Ovary (tissue), 9 donors: ENCODE results near the gene DUOX1. TPM values are rescaled to one million over a fixed set of nuclear protein-coding genes. Genes with fewer than 3 reads are reported as not detected.

ENCODE experiments used
- DNase-seq, 5 donors: peaks; one replicate each; pipeline ENCODE4 v3.0.0-alpha.2; 2019 to 2020
- H3K27ac ChIP-seq, 2 donors: fragments of 200-600 bp; one replicate each; pipeline versions ENCODE4 v1.5.1 to v1.8.0; 2019 to 2022
- H3K27me3 ChIP-seq: fragments of 200-600 bp; one replicate; pipeline ENCODE4 v1.8.0; 2022
- H3K36me3 ChIP-seq: fragments of 200-600 bp; sonication (generic); one replicate; pipeline ENCODE4 v1.5.1; 2019
- H3K4me1 ChIP-seq: one replicate; pipeline ENCODE4 v1.8.1; 2013; ENCODE audit warnings: mild to moderate bottlenecking, moderate library complexity; ENCODE audit not compliant: insufficient read depth
- H3K4me3 ChIP-seq: fragments of 200-600 bp; sonication (generic); one replicate; pipeline ENCODE4 v1.5.1; 2017
- H3K9me3 ChIP-seq, 2 donors: fragments of 200-600 bp in 1 of 2; sonication (generic) in 1 of 2; one replicate each; pipeline versions ENCODE4 v1.5.1 to v1.8.1; 2013 to 2019; ENCODE audit warnings: mild to moderate bottlenecking in 1 of 2, moderate library complexity in 1 of 2
- EP300 ChIP-seq: sonication (generic); formaldehyde crosslinking; IDR thresholded peaks from one replicate; pipeline ENCODE4 v1.6.1; 2017; ENCODE audit warnings: antibody characterized with exemption
- POLR2A ChIP-seq: fragments of 450-650 bp; IDR thresholded peaks from one replicate; pipeline ENCODE4 v1.6.1; 2017; ENCODE audit warnings: antibody characterized with exemption, mild to moderate bottlenecking, moderate library complexity
- WGBS, 3 donors: extraction: QIAGEN DNeasy Blood & Tissue Kit in 1 of 3; methylation state at CpG; one replicate each; pipeline versions ENCODE4 v1.1.5 to v1.1.7; 2013 to 2017; 5-methylcytosine and 5-hydroxymethylcytosine counted together
- intact Hi-C, 4 donors: fragments of 100-400 bp; cut with DNase I; formaldehyde crosslinking; loops; one replicate each; pipeline versions ENCODE4 v1.11.0 to v1.15.1; 2022 to 2023
- polyA plus RNA-seq, 2 donors: library from polyadenylated mRNA; stranded (reverse); fragments of 200-250 nt in 1 of 2; fragments of 350-450 nt in 1 of 2; fragmentation: Illumina TruSeq in 1 of 2; extraction: RNeasy Lipid Tissue Mini Kit (QIAGEN cat#74804) in 1 of 2; gene quantifications; one replicate each; pipeline ENCODE4 v1.2.3, GENCODE V29; 2013 to 2014
- total RNA-seq, 7 donors: library from RNA; depleted of rRNA in 2 of 7; stranded (reverse); fragments of >200 nt in 2 of 7; fragmentation: NEBNext Ultra II Directional in 3 of 7; extraction: Animal tissue kit (Norgen Biotek cat#: 25700) in 3 of 7; gene quantifications; one replicate each; pipeline versions ENCODE4 v1.1.0 to v1.2.4, GENCODE V29; 2016 to 2023
- TF ChIP-seq, protein P1 (sequence below), 3 donors: fragments of 450-650 bp in 2 of 3; fragments of 200-600 bp in 1 of 3; IDR thresholded peaks; one replicate each; pipeline versions ENCODE4 v1.5.1 to v1.8.0; 2016 to 2022; ENCODE audit warnings: antibody characterized with exemption in 3 of 3, mild to moderate bottlenecking in 1 of 3
- donor health status: DM: no; HTN: no; CAD: no; lungs with moderate emphysema.
- donor health status: DM: no; HTN: no; CAD: no.
- donor health status: Bipolar disorder and iron deficiency.
- donor health status: DM: yes; HTN: yes; CAD: no.
- donor health status: DM: no; HTN: no; CAD: no.
- donor health status: DM: yes; HTN: yes; CAD: no.

The DUOX1 gene
- total and polyA plus RNA-seq, 9 donors = 0.23 to 9.2 (median 1.4) TPM

DNA sequence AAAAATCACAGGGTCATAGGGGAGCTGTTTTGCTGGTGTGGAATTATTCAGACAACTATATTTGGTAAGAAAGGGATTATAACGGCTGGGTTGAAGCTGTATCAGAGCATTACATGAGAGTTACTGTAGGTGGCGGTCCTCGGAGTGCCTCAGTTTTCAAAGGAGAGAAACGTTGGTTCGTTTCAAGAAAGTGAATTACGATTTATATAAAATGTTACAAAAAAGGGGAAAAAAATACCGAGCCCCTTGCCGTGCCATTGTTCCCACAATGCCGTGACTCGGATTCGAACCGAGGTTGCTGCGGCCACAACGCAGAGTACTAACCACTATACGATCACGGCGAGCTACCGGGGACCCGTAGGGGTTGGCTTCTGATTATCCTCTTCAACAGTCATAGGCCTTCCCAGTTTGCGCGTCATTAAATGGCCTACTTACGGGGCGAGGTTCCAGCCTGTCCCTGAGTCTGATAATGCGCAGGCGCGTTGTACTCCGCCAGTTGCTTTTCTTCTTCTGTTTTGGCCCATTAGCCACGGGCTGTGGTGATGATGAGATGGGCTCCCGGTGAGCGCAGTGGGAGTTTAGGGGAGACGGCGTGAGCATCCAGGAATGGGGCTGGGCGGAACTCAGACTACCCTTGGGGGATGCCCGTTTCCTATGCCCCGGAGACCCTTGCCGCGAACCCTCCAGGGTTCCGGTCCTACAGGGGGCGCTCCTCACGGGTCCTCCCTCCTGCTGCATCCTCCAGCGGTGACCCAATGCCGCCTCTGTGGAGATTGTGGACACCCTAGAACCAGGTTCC is 68.7 kb downstream of the DUOX1 start:
- no peaks in the 10 kb centered on the region for H3K9me3 ChIP-seq
- TF ChIP-seq, protein P1, sequence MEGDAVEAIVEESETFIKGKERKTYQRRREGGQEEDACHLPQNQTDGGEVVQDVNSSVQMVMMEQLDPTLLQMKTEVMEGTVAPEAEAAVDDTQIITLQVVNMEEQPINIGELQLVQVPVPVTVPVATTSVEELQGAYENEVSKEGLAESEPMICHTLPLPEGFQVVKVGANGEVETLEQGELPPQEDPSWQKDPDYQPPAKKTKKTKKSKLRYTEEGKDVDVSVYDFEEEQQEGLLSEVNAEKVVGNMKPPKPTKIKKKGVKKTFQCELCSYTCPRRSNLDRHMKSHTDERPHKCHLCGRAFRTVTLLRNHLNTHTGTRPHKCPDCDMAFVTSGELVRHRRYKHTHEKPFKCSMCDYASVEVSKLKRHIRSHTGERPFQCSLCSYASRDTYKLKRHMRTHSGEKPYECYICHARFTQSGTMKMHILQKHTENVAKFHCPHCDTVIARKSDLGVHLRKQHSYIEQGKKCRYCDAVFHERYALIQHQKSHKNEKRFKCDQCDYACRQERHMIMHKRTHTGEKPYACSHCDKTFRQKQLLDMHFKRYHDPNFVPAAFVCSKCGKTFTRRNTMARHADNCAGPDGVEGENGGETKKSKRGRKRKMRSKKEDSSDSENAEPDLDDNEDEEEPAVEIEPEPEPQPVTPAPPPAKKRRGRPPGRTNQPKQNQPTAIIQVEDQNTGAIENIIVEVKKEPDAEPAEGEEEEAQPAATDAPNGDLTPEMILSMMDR (IDR thresholded peaks at IDR 0.05) = peak; percentile 44 to 86 (median 82)
- TF ChIP-seq POLR2A (peak; percentile 98), EP300 (no peak)
- 0 to 1% (median 0%) methylated on average over 42 of the region's 42 CpGs for WGBS, 3 donors
- DNase-seq = peak; percentile 94 to 98 (median 96)
- H3K4me3 ChIP-seq = peak overlapping the region; percentile 73
- no peaks in the 10 kb centered on the region for H3K36me3 ChIP-seq
- H3K27me3 ChIP-seq = no peaks in the 10 kb centered on the region
- peak overlapping the region; percentile 80 to 97 for H3K27ac ChIP-seq
- intact Hi-C loops = loop anchor here in 2 of 4 donors (2.0 to 5.0 kb wide), 2 partner anchors 32 to 36 kb away; no protein-coding TSS in a partner anchor
- no peaks in the 10 kb centered on the region for H3K4me1 ChIP-seq

DNA sequence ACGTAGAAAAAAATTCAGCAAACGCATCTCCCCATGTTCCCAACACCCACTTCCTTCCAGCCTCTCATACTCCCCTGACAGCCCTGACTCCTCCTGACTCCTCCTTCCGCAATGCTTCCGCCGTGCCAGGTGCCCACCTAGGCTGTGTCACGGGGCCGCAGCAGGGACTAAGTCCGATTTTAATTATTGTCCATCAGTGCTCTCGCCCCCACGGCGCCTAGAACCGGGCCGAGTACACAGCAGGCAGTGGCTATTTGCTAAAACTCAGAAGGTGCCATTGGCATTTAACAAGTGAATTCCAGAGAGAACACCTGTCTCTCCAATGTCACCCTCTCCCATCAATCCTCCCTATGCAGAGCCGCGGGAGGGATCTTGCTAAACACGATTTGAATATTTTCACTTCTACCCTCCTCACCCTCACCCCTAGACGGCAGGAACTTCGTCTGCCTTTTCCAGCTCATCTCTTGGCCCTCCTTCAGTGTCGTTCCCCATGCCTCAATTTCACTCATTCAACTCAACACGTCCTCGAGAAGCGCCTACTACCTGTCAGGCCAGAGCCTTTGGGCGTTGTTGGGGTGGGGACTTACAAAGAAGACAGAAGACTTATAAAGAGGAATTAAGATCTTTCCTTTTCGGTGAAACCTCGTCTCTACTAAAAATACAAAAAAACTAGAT is 69.5 kb downstream of the DUOX1 start:
- no peak for TF ChIP-seq EP300
- TF ChIP-seq, protein P1 (IDR thresholded peaks at IDR 0.05) = no peak
- no peak for TF ChIP-seq POLR2A
- 1 to 3% (median 1%) methylated on average over 25 of the region's 25 CpGs for whole genome bisulfite sequencing, 3 donors
- Histone ChIP-seq H3K27ac (peak overlapping the region; percentile 80 to 97), H3K27me3 (no peaks in the 10 kb centered on the region), H3K4me3 (peak overlapping the region; percentile 73), H3K9me3 (no peaks in the 10 kb centered on the region), H3K36me3 (no peaks in the 10 kb centered on the region), H3K4me1 (no peaks in the 10 kb centered on the region)
- peak in 3 of 5 donors; percentile 35 to 46 (median 43) for DNase-seq
- intact Hi-C loops = loop anchor here in 2 of 4 donors (2.0 to 5.0 kb wide), 2 partner anchors 32 to 37 kb away; no protein-coding TSS in a partner anchor

DNA sequence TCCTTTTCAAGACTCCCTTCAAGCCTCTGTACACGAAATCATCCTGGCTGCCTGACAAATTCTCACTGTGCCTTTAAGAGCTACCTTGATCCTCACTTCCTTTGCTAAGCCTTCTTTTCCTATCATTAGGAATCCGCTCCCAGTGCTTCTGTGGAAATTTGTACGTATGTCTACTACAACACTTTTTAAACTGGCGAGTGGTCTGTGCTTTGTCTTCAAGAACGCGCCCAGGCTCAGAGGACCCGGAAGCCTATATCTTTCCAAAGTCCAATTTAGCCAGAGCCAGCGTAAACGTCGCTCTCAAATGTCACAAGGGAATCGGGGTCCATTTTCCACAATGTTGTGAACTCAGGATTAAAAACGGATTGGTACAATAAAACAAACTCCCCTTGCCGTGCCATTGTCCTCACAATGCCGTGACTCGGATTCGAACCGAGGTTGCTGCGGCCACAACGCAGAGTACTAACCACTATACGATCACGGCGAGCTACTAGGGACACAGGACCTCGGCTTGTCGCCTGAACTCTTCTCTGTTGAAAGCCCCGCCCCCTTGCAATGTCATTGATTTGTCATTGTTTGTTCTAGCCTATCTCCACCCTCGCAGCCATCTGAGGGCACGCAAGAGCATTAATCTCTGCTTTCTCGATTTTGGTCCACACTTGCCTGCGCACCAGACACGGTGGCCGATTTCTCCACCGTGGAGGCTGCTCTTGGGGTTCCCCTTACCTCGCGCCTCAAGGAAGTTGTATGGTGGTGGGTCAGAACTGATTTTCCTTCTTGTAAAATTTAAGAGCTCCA is 70.4 kb downstream of the DUOX1 start:
- intact Hi-C loops = loop anchor here in 1 of 4 donors (10.0 kb wide), 1 partner anchor 85 kb away; no protein-coding TSS in a partner anchor

More for the DNA sequence above, 70.4 kb downstream of the DUOX1 start:
- 1 to 3% (median 2%) methylated on average over 34 of the region's 34 CpGs for WGBS, 3 donors
- peak overlapping the region; percentile 79 to 97 for H3K27ac ChIP-seq
- TF ChIP-seq EP300 (no peak), POLR2A (peak; percentile 91)
- TF ChIP-seq, protein P1 (IDR thresholded peaks at IDR 0.05) = no peak
- no peaks in the 10 kb centered on the region for H3K27me3 ChIP-seq
- no peaks in the 10 kb centered on the region for H3K36me3 ChIP-seq
- peak; percentile 90 to 98 (median 92) for DNase-seq
- H3K4me1 ChIP-seq = no peaks in the 10 kb centered on the region
- no peaks in the 10 kb centered on the region for H3K9me3 ChIP-seq
- peak overlapping the region; percentile 73 for H3K4me3 ChIP-seq
